ENCODE data around the gene KLHL26. TPM values are rescaled to one million over a fixed set of nuclear protein-coding genes. Genes with fewer than 3 reads are reported as not detected.

KLHL26 gene
- total and polyA plus RNA-seq, 9 of the 15 experiments (the other 6 are each of a cell fraction or from before 2014, with no cell fraction given) = 0.13 to 13.3 (median 1.4) TPM

- TF ChIP-seq ZNF561 (CRISPR knock-in tag; conservative IDR thresholded peaks at IDR 0.05) = no peak
- TF ChIP-seq THRB (CRISPR knock-in tag; conservative IDR thresholded peaks at IDR 0.05) = 0 out of 2 replicates have a peak, but pooled peaks have one; percentile 57
- no peak for TF ChIP-seq HMG20B (CRISPR knock-in tag; IDR thresholded peaks at IDR 0.05)
- no peak for TF ChIP-seq XRCC5 (IDR thresholded peaks at IDR 0.05; ENCODE audit: low read depth, low read length)
- TF ChIP-seq SMARCC2 (IDR thresholded peaks at IDR 0.05; ENCODE audit: low read depth) = peak; percentile 21; the same call in 1 of the 2 replicates
- TF ChIP-seq LCOR (CRISPR knock-in tag; IDR thresholded peaks at IDR 0.05) = peak; percentile 48; the same call in 1 of the 2 replicates
- peak; percentile 71; the same call in 1 of the 2 replicates for TF ChIP-seq ZNF592 (IDR thresholded peaks at IDR 0.05)
- TF ChIP-seq ZNF695 (CRISPR knock-in tag; IDR thresholded peaks at IDR 0.05) = no peak
- TF ChIP-seq SAFB (IDR thresholded peaks at IDR 0.05; ENCODE audit: borderline replicate concordance, low read depth, low read length) = no peak
- no peak for TF ChIP-seq BRF1 (IDR thresholded peaks at IDR 0.05; ENCODE audit: borderline replicate concordance, extremely low read depth, insufficient read length)
- TF ChIP-seq E2F1 (CRISPR knock-in tag; IDR thresholded peaks at IDR 0.05) = no peak
- TF ChIP-seq CBFA2T2 (conservative IDR thresholded peaks at IDR 0.05) = no peak
- no peak for TF ChIP-seq COPS2 (conservative IDR thresholded peaks at IDR 0.05)
- TF ChIP-seq L3MBTL2 (IDR thresholded peaks at IDR 0.05) = peak; percentile 35; the same call in 1 of the 2 replicates
- TF ChIP-seq MXI1 (IDR thresholded peaks at IDR 0.05; ENCODE audit: low read depth, low read length) = no peak
- TF ChIP-seq PATZ1 (CRISPR knock-in tag; IDR thresholded peaks at IDR 0.05; ENCODE audit: borderline replicate concordance) = no peak
- no peak for TF ChIP-seq CREB3L1 (IDR thresholded peaks at IDR 0.05; ENCODE audit: borderline replicate concordance, low read depth)
- TF ChIP-seq TRIM28 (IDR thresholded peaks at IDR 0.05) = no peak
Observed at GRCh38 chr19:18587962-18588610, 48.7 kb upstream of the KLHL26 start (continued).
